ENCODE data around the gene OR2A5. TPM values are rescaled to one million over a fixed set of nuclear protein-coding genes. Genes with fewer than 3 reads are reported as not detected.

The OR2A5 gene
- total RNA-seq, 1 donor from 2014 or later = not detected

Small RNA genes lying within 50 kb of the gene (small RNA-seq; reads per million reads assigned to genes)
- gene OR2A41P (ENCODE audit: low replicate concordance) = not detected

Other genes with a start within 250 kb of the OR2A5 start
- gene TCAF1, start 146.8 kb upstream of the OR2A5 start, total RNA-seq = 296 TPM
- gene OR2F2, start 113.7 kb upstream of the OR2A5 start, total RNA-seq = not detected
- not detected for gene OR2F1, start 94.1 kb upstream of the OR2A5 start, total RNA-seq
- gene OR6B1, start 48.6 kb upstream of the OR2A5 start, total RNA-seq = not detected
- gene OR2A25, start 20.9 kb downstream of the OR2A5 start, total RNA-seq = not detected
- not detected for gene OR2A12, start 37.3 kb downstream of the OR2A5 start, total RNA-seq
- gene OR2A2, start 60.6 kb downstream of the OR2A5 start, total RNA-seq = not detected
- gene OR2A14, start 74.2 kb downstream of the OR2A5 start, total RNA-seq = not detected
- gene CTAGE4, start 134.5 kb downstream of the OR2A5 start, total RNA-seq = 4.7 TPM
- gene ARHGEF35, start 146.9 kb downstream of the OR2A5 start, total RNA-seq = 4.2 TPM
- gene OR2A42, start 190.7 kb downstream of the OR2A5 start, total RNA-seq = not detected
- gene OR2A7, start 215.8 kb downstream of the OR2A5 start, total RNA-seq = 8.6 TPM
- gene CTAGE8, start 220.3 kb downstream of the OR2A5 start, total RNA-seq = 0.51 TPM